Cardiac atrium fibroblast (primary cell): ENCODE results near the gene CRHR1. TPM values are rescaled to one million over a fixed set of nuclear protein-coding genes. Genes with fewer than 3 reads are reported as not detected.

Experiments used
- total RNA-seq: library from RNA; depleted of rRNA; stranded (reverse); fragments of >200 nt; gene quantifications from 2 replicates; pipeline ENCODE4 v1.2.3, GENCODE V29; 2015

The CRHR1 gene
- total RNA-seq = not detected in 2 replicates

GRCh38 chr17:45784293-45784740 lies at the start of gene CRHR1:
CRHR1 (plus strand) TSS chr17:45784320; CDS start chr17:45784545, 225 bp downstream.

GRCh38 chr17:45844695-45845375 lies 60.7 kb downstream of the CRHR1 start, which contains the start of gene SPPL2C:
SPPL2C (plus strand) TSS chr17:45844881; CDS start chr17:45844907, 26 bp downstream.

Other genes starting within 250 kb of the CRHR1 start
- gene SPPL2C, start 60.6 kb downstream of the CRHR1 start, total RNA-seq = not detected in 2 replicates
- gene MAPT, start 110.2 kb downstream of the CRHR1 start, total RNA-seq = 0.18 TPM in 1 of 2 replicates, not detected in the other
- not detected in 2 replicates for gene STH, start 214.9 kb downstream of the CRHR1 start, total RNA-seq